ENCODE results near the gene IZUMO4.
"Not testable (repeated sequence)": the region's sequence is repeated elsewhere in the genome, so short reads cannot be mapped to it uniquely, and the experiment has no call there.

IZUMO4 gene

DNA sequence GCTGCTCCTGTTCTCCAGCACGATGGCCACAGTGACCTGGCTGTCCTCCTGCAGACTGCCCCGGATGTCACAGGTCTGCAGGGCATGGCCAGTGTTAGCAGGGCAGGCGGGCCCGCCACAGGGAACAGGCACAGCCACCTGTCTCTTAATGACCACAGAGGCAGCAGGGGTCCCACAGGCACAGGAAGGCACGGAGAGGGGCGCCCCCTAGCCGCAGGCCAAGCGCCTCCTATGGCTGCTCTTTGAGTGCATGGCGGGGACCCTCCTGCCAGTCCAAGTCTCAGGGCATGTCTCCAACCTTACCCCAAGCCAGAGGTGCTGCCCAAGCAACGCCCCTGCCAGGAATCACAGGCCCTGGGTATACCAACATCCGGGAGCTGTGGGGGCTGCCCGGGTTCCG, 14.1 kb downstream of the IZUMO4 start:
- no peak for DNase-seq

DNA sequence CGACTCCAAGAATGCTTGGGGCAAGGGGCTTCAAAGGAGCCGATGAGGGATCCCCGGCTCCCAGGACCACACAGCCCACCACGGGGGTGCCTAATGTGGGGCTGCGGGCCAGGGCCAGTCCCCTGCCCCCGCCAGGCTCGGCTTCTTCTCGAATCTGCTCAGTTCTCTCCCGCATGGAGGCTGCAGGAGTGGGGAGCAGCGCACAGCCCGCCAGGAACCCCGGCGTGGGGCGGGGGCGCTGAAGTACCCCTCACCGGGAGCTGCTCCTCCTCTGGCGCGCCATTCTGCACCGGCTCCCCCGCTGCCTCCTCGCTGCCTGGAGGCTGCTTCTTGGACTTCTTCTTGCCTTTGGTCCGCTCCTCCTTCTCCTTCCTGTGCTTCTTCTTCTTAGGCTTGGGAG, 14.7 kb downstream of the IZUMO4 start:
- DNase-seq: no peak

DNA sequence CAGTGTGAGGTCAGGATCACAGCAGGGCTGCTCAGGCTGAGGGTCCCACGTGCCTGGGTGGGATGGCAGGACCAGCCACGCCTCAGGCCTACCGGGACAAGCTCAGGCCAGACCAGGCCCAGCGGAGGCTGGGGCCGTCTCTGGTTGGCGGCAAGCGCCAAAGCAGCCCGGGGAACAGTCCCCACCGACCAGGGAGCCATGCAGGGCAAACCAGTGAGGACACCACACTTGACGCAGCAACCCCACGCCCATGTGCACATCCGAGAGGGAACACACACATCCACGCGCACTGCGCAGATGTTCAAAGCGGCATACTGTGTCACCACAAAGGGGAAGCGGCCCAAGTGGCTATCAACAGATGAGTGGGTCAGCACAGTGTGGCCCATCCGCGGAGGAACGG, 15.2 kb downstream of the IZUMO4 start:
- DNase-seq: no peak

DNA sequence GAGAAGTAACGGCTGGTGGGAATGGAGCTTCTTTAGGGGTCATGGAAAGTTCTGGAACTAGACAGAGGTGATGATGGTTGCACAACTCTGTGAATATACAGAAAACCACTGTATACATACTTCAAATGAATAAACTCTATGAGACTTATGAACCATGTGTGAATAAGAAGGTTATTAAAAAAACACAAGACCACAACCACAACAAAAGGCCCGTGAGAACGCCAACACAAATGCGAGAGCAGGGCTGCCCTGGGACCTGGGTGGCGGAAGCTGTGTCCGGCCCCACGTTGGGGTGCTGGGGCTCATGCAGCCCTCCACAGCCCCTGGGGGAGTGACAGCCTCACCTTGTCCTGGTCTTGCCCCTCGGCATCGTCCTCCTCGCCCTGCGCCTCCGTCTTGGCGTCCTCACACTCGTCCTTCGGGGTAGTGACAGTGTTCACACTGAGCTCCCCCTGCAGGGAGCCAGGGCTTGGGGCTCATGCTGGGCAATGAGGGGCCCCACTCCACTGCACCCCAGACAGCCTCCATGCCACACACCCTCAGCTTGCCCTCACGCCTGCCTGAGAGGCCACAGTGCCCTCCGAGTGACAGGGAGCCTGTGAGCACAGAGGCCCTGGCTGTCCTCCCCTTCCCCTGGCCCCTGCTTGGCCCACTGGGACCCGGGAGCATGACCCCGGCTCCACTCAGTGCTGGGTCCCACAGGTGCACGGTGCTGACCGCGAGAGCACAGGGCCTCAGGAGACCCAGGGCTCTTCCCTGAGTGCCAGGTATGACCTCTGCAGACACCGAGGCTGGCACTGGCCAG, 16.0 kb downstream of the IZUMO4 start:
- no peak for DNase-seq

DNA sequence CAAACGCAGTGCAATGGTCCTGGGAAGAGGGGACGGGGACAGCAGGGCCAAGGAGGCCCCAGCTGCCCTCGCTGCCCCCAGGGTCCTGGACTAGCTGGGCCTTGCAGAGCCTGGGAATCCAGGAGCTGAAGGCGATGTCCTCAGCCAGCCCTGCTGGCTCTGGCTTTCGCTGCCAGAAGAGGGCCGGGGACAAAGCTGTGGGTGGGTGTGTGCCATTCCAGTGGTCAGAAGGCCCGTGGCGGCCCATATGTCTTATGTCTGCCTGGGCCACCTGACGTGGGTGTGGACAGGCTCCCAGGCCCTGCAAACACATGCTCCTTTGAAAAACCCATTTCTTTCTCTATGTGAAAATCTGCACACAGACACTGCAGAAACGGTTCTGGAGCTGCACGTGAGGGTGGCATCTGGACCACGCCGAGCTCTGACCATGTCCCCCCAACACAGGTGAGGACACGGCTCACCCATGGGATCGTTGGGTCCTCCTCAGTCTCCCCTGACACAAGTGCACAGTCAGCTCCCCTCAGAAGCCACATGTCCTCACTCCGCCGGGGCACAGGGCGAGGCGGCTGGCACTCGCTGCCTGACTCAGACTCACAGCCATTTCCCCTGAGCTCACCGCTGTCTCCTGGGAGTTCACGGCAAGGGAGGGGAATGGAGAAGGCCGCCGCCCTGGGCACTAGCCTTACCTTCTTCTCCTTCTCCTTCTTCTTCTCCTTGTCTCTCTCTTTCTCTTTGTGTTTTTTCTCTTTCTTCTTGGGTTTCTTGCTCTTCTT, 16.9 kb downstream of the IZUMO4 start:
- no peak for DNase-seq

DNA sequence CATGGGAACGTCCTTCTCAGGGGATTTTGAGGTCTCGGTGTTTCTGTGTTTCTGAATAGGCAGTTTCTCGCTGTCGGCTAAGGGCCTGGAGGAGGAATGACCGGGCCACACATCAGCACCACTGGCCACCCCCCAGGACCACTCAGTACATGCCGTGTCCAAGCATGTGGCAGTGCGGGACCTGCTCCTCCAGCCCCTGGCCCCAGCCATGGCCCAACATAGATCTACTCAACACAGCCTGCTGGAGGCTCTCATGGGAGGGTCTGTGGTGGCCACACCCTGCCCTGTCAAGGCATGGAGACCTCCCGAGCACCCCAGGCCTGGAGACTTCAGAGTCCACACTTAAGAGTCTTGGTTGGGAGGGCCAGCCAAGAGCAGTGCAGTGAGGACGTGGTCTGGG, 17.5 kb downstream of the IZUMO4 start:
- DNase-seq: no peak

DNA sequence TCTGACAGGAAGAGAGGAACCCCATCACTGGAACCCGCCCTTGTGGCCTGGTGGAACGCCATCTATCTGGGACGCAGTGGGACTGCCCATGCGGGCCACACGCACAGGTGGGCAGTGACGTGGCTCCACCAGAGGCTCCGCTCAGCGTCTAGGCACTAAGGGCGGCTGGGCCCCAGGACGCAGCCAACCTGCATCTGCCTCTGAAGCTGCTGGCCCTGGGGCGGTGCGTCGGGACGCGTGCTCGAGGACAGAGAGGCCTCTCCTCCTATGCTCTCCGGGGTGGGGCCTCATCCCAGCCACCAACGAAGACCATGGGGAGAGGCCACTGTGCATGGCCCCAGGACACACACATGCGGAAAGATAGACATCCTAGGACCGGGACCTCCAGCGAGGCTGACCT, 18.1 kb downstream of the IZUMO4 start:
- DNase-seq: no peak

DNA sequence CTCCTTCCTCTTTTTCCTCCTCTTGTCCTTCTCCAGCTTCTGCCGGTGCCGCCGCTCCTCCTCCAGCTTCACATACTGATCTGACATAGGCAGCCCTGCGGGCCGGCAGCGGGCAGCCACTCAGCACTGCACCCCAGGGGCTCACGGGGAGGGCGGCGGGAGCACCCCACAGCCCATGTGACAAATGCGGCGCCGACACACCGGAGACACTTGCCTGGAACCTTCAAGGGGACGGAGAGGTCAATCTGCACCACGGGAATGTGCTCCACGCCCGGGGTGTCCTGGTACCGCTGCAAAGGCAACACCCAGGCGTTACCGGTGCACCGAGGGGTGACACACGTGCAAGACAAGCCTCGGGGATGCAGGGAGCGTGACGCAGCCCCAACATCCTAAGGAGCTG, 18.6 kb downstream of the IZUMO4 start:
- no peak for DNase-seq

DNA sequence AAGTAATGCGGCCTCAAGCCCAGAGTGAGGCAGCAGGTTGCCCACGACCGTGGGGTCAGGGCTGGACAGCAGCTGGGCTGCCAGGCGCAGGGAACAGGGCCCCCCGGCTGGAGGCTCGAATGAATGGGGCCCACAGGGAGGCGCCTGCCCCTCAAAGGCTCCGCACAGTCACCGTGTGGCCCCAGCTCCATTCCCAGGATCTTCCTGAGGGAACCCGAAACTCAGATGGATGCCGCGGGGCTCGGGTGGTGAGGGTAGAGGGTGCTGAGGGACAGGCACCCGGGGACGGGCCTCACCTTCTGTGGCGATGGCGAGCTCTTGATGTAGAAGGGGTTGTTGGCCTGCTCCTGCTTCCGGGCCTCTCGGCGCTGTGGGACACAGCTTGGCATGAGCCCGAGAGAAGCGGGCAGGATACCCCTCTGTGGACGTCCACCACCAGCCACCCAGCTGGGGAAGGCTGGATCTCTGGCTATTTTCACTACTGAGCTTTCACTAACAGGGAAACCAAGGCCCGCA, 19.3 kb downstream of the IZUMO4 start:
- no peak for DNase-seq

DNA sequence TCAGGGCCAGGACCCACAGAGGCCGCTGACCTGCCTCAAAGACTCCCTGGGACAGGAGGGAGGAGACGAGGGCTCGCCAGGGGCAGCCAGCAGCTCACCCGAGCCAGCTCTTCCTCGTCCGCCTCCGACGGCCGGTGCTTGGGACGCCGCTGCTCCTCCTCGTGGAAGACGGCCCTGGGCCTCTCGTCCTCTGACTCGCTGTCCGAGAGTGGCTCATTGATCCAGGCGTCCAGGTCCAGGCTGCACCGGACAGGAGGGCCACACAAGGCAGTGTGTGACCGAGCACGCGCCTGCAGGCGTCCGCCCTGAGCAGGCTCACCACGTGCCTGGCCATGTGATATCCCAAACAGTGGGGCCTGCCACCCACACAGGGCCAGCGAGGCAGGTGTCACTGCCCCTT, 19.8 kb downstream of the IZUMO4 start:
- no peak for DNase-seq

DNA sequence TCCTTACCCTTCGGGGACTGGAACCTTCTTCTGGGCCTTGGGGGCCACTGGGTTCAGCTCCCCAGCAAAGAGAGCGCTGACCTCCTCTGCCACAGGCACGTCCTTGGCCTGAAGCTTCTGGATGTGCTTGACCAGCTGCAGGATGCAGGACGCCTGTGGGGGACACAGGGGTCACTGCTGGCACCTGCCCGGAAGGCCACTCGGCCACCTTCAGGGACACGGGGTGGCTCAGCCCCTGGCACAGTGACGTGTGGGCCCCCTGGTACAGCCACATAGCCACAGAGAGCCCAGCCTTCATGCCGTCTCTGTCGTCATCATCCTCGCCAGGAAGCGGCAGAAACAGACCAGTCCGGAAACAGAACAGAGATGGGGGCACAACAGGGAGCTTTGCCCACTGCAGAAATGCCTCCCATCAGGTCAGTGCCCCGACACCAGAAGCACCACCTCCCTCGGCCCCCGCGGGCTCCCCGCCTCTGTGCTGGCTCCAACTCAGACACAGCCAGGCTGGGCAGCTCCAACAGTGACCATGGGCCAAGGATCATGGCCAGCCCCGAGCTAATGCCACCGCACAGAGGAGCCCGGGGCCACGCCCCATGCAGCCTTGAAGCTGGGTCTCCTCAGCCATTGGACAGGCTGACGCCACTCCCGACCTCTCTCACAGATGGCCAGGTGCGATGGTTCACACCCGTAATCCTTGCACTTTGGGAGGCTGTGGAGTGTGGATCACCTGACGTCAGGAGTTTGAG, 20.7 kb downstream of the IZUMO4 start:
- no peak for DNase-seq

DNA sequence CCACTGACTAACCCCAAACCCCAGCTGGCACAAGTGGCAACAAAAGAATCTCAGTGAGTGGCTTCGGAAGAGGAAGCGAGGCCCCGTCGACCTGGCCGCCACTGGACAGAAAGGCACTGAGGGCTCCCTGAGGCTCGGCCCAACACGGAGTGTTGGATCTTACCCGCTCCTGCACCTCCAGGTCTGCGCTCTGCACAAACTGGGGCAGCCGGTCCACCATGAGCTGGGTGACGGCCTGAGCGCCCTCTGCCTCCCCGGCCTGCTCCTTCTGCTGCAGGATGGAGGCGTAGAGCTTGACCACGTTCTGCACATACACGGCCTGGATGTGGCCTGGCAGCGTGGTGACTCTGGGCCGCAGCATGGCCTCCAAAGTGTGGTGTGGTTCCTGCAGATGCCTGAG, 21.7 kb downstream of the IZUMO4 start:
- no peak for DNase-seq

DNA sequence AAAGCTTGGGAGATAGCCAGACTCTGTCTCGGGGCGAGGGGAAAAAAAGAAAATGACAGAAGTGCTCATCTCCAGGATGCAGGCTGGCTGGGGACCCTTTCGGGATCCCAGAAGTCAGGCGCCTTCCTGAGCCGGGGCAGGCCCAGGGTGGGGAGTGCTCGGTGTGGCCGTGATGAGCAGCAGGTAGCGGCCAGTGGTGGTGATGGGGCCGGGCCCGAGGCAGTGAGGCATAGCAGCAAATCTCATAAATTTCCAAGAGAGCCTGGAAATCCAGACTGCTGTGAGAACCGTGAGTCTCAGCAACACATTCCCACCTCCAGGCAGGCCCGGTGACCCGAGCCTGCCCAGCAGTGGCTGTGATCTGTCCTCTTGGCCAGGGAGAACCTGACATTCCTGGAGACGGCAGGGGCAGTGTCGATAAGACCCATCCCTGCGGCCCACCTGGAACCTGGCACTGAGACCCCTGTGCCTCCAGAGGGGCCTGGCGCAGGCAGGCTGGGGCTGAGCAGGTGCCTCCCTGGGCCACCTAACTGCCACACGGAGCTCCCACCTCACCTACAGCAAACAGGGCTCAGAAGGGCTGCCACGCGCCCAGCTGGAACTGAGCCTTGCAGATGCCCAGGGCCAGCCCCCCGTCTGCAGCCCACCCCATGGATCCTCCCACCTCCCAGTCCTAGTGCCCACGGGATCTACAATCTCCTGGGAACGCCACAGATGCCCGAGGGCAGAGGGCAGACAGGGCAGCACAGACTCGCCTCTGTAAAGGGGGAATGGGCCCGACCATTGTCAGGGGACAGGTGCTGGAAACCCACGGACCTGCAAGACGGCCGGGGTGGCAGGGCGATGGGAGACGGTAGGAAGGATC, 23.4 kb downstream of the IZUMO4 start:
- DNase-seq: no peak

DNA sequence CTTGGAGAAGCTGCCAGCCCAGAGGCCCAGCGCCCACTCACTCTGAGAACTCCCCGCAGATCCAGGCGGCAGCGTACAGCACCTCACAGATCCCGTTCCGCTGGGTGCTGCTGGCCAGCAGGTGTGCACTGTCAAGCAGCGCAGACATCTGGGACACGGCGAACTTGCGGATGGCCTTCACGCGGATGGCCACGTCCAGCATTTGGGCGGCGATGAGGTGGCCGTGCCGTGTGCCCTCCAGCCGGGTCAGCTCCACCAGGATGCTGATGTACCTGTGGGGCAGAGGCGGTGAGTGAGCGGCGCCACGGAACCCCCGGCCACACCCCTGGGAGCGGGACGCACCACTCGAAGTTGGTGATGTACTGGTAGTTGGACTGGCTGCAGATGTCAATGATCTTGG, 24.1 kb downstream of the IZUMO4 start:
- no peak for DNase-seq

DNA sequence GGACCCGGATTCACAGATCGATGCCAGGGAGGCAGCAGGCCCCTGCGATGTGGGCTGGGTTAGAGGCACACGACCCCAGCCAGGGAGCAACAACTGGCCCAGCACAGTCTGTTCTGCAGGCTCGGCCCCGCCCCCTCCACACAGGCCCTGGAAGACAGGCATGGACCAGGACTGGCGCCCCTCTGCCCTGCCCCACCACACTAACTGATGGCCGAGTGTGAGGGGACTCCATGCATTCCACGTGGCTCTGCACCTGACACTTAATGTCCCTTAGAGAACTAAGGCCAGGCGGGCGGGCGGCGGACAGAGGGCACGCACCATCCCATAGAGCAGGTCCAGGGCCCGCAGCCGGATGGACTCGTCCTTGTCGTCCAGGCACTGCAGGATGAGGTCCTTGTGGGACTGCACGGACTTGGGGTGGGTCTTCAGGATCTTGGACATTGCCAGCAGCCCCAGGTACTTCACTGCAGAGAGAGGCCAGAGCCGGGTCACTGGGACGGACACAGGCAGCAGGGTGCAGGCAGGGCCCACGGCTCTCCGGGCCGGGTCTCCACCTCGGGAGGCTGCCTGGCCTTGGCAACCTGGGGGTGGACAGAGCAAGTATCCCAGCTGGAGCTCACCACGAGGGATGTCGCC, 24.8 kb downstream of the IZUMO4 start:
- no peak for DNase-seq

DNA sequence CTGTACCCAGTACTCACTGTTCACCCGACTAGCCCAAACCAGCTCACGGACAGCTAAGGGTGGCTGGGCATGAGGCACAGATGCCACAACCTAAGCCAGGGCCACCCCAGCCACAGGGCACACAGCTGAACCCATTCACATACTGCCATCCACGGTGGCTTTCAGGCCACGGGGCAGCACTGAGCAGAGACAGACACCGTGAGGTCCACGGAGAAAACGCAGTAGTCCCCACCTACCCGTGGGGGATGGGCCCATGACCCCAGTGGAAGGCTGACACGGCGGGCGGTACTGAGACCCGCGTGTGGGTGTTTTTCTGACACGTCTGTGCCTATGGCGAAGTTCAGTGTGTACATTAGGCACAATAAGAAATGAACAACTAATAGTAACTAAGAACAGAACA, 25.5 kb downstream of the IZUMO4 start:
- no peak for DNase-seq

DNA sequence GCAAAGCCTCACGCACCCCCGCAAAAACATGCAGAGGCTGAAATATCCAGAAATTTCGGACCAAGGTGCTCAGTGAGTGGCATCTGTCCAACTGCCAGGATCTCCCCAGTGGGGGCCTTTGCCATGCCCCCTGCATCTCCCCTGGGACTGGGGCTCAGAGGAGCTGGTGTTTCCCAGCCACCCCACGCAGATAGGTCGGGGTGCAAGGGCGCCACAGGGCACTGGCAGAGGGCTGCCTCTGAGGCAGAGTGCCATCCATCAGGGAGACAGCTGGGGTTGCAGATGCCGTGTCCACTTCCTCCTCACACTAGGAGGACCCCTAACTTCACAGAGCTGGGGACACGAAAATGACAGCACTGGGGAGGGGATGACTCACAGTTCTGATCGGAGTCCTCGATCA, 26.3 kb downstream of the IZUMO4 start:
- DNase-seq: no peak

DNA sequence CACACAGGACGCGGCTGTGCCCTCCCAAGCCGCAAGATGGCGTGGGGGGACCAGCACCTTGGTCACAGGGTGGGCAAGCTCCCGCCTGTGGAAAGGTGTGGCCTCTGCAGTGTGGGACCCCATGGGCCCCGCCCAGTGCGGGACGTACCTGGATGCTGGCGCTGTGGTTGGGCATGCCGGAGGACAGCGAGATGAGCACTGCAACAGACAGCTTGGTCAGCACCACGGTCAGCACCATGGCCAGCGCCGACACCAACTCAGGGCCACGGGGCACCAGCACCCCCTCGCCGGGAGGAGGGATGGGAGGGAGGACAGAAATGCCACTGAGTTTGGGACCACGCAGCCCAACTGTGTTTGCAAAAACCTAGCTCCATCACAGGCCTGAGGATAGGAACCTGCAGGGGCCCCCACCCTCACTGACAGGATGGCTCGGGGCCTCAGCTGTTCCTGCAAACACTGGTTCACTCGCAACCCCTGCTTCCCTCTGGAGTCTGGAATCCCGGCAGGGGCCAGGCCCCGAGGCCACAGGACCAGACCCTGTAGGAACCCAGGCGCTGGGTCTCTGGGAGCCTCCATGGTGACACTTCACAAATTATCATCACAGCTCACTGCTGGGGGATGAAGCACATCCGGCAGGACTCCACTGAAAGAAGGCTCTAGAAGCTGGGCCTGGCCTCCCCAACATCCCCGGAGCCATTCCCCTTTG, 27.1 kb downstream of the IZUMO4 start:
- peak in 1 of 2 experiments; percentile 19 for DNase-seq

DNA sequence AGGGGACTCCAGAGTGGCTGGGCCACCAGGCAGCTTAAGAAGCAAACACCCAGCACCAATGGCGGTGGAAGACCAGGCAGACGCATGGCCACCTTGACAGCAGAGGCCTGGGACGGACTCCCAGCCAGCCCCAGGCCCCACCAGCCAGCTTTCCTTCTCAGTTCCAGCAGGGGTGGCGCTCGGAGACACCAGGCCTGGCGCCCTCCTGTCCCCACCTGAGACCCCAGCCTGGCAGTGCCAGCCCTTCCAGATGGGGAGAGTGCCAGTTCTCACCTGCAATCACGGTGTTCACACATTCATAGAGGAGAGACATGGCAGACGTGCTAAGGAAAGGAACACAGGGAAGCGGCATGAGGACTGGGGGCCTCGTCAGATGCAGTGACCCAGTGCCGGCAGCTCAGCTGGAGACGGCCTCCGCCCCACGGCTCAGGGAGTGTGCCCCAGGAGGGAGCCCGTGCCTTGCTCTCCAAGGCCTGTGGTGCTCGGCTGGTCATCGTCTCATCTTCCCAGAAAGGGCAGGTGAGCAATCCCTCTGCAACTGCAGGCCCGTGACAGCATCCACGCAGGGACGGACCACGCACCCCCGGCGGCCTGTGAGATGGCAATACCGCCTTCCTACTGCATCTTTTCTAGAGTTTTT, 30.3 kb downstream of the IZUMO4 start:
- no peak for DNase-seq

DNA sequence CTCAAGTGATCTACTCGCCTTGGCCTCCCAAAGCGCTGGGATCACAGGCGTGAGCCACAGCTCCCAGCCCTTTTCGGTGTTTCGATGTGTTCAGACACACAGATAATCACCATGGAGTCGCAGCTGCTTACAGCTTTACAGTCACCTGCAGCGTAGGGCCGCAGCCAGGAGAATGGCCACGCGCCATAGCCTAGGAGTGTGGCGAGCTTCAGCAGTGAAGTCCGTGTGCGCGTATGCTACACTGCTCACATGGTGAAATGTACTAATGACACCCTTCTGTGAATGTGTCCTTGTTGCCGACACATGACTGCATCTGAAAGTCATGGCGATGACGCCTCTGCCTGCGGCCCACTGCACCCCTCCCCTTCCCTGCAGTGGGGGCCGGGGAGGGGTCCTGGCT, 31.0 kb downstream of the IZUMO4 start:
- DNase-seq: no peak

DNA sequence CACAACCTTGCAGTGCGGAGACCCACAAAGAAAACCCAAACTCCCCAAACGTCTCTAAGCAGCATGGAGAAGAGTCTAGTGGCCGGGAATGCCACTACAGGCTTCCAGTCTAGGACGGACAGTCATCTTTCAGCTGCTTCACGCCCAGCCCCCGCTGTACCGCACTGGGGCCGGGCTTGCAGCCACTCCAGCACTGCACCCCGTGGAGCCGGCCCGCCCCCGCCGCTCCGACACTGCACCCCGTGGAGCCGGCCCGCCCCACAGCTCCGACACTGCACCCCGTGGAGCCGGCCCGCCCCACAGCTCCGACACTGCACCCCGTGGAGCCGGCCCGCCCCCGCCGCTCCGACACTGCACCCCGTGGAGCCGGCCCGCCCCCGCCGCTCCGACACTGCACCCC, 31.5 kb downstream of the IZUMO4 start:
- DNase-seq: not testable (repeated sequence)
